ENCODE data around the gene PMEPA1.

Gene PMEPA1, protein sequence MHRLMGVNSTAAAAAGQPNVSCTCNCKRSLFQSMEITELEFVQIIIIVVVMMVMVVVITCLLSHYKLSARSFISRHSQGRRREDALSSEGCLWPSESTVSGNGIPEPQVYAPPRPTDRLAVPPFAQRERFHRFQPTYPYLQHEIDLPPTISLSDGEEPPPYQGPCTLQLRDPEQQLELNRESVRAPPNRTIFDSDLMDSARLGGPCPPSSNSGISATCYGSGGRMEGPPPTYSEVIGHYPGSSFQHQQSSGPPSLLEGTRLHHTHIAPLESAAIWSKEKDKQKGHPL

DNA sequence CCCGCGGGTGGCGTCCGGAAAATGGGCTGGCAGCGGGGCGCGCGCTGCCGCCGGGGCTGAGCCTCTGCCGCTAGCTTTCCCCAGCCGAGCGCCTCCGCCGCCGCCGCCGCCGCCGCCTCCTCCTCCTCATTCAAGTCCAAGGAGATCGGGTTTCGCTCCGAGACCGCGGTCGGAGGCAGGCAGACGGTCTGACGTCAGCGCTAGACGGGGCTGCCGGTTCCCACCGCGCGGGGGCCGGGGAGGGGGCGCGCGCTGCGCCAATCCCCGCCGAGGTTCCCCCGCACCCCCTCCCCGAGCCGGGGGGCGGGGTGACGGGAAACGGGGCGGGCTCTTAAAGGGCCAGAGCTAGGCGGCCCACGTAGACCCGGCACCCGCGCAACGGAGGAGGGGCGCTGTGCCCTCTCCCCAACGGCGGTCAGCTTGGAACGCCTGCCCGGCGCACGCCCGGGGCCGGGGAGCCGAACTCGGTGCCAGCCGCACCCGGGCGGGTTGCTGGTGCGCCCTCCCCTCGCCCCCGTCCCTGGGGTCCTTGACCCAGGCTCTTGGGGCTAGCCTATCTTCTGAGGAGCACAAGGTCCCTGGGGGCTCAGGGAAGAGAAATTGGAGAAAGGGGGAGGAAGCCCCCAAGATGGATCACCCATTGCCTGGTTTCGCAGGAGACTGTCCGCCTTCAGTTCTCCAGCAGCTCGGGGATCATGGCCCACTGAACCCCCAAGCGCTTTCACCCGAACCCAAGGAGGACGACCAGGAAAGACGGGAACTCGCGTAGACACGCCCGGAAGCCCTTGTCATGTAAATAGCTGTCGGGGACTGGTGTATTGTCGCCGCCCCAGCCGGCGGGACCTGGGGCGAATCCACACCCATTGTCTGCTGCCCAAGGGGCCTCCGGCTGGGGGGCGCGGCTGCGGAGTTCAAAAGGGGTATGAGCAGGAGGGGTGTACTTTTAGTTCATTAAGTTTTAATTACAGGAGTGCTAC, at the start of gene PMEPA1:
PMEPA1 (minus strand) TSS at position 193 of the 977 bp plus-strand sequence. CDS start 433 bp downstream, outside the sequence.
- DNase-seq (ENCODE audit: low spot score) = peak; percentile 96

DNA sequence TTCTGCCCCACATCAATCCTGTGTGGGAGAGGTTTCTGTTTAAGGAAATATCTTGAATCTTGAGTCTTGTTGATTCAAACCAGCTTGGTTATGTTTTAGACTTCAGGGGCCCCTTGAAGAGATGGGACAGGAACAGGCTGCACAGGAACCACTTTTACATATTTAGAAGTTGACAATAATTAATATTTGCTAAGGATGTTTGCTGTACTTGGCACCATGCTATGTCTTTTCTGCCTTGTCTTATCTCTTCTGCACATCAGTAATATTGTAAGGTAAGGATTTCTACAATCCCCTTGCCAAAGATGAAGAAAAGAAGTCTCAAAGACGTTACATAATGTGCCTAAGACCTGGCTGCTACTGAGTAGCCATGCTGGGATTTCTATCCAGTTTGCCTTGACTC, 48.0 kb upstream of the PMEPA1 start:
- no peak for DNase-seq (ENCODE audit: low spot score)

DNA sequence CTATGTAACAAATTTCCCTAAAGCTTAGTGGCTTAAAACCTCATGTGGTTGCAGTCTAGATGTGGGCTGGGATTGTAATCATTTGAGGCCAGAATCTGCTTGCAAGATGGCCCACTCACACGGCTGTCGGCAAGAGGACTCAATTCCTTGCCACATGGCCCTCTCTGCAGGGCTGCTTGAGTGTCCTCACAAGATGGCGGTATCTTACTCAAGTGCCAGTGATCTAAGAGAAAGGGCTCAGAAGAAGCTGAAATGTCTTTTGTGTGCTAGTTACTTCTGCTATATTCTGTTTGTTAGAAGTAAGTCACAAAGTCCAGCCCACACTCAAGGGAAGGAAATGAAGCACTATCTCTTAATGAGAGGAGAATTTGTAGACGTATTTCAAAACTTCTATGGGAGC, 47.1 kb upstream of the PMEPA1 start:
- no peak for DNase-seq (ENCODE audit: low spot score)

DNA sequence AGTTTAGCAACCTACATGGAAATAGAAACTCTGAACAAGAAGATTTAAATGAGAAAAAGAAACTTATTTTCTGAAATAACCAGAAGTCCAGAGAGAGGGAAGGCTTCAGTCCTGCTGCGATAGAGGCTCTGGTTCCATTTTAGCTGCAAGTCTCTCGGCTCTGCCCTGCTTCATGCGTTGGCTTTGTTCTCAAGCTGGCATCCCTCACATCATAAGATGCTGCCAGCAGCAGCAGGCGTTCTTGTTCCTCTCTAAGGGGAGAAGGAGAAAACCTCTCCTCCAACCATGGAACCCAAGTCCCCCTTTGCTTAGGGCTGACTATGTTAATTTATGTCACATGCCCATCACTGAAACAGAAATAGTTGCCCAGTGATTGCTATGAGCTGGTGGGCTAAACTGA, 46.4 kb upstream of the PMEPA1 start:
- DNase-seq (ENCODE audit: low spot score) = no peak

DNA sequence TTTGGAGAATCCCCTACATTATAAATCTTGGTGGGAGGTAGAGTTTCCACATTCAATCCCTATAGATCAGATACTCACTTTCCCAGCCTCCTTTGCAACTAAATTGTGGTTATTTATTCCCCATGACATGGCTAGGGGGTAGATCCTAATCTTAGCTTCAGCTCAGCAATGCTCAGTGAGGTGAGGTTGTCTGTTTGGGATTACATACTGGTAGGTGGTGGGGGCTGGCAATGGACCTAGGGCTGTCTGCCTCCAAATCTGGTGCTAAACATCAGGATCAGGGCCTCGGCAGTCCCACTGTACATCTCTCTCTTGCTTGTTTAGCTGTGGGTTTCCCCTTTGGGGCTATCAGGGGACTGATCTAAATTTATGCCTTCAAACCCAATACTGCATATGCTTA, 45.8 kb upstream of the PMEPA1 start:
- no peak for DNase-seq (ENCODE audit: low spot score)

DNA sequence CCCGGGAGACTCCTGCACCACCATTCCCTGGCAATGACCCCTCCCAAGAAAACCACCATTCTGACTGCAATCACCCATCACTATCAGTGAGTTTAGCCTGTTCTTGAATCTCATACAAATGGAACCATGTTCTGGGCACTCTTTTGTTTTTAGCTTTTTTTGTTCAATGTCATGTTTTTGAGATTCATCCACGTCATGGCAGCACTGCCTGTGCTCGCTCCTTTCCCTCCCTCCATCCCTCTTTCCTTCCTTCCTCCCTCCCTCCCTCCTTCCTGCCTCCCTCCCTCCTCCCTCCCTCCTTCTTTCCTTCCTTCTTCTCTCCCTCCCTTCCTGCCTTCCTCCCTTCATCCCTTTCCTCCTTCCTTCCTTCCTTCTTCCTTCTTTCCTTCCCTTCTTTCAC, 44.4 kb upstream of the PMEPA1 start:
- no peak for DNase-seq (ENCODE audit: low spot score)

DNA sequence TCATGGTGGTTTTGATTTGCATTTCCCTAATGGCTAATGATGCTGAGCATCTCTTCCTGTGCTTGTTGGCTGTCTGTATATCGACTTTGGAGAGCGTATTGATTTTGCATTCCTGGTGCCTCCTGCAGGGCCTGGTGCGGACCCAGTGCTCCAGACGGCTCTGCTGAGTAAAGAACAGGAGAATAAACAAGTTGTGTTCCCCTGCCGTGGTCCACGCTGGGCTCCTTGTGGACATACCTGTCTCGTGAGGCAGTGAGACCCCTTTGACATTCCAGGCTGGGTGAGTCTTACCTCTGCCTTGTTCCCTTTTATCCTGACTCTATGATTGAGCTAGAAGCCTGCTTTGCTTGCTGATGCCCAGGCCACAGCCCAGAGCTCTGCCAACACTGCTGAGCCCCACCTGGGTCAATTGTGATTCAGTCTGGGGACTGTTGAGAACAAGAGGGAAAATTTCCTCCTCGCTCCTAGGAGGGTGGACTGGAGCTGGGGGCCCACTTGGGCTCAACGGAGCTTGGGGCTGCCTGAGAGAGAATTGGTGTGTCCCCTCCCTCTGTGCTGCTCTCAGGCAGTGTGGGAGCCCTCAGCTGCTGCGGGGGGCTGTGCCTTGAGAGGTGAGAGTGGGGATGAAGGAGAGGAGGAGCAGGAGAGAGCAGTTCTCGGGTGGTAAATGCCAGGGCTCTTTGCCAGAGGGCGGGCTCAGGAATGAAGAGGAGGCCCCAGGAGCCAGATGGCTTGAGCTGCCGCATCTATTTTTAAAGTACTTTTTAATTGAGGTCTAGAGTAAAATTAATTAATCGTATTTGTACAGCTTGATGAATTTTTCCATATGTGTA, 43.7 kb upstream of the PMEPA1 start:
- no peak for DNase-seq (ENCODE audit: low spot score)

DNA sequence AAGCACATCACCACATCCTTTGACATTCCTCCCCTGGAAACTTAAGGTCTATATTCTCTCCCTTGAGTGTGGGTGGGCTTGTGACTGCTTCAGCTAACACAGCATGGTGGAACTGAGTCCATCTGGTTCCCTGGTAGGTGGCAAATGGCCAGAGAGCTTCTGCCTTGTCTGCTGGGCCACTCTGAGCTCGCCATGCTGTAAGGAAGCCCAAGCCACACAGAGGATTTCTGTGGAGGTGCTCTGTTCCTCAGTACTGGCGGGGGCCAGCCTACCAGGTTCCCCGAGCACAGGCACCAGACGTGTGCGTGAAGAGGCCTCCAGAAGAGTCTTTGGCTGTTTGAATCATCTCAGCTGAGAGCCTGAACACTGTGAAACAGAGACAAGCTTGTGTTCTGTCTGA, 41.6 kb upstream of the PMEPA1 start:
- DNase-seq (ENCODE audit: low spot score) = no peak

DNA sequence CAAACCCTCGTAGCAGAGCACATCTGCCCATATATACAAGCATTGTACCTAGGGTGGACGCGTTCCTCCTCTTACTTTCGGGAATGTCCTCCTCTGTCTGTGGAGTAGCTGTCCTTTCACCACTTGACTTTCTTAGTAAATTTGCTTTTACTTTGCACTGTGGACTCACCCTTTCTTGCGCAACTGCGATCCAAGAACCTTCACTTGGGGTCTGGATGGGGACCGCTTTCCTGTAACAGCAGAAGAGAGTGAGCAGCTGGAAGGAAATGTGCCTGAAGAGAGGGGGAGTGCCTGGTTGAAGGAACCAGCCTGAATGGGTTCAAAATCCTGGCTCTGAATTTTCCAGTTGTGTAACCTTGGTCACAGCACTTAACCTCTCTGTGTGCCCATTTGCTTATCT, 40.1 kb upstream of the PMEPA1 start:
- DNase-seq (ENCODE audit: low spot score) = no peak

DNA sequence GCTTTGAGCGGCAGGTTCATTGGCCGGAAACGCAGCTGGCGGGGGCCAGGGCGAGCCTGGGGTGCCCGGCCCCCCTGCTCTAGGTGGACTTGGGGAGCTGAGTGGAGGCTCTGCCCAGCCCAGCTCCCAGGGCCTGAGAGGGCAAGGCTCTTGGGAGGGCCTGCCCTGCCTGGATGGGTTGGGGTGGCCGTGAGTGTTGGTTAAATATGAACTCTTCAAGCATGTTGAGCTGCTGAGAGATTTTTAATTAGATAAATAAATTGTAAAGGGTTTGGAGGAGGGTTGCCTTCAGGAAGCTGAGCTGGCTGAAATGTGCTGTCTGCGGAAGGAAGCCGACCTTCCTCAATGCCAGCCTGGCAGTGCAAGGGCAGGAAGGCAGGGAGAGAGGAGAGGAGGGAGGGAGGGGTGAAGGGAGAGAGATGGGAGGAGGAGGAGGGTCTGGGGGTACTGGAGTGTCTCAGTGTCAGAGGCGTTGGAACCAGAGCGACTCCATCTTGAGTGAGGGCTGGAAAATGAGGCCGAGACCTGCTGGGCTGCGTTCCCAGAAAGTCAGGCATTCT, 39.4 kb upstream of the PMEPA1 start:
- no peak for DNase-seq (ENCODE audit: low spot score)

DNA sequence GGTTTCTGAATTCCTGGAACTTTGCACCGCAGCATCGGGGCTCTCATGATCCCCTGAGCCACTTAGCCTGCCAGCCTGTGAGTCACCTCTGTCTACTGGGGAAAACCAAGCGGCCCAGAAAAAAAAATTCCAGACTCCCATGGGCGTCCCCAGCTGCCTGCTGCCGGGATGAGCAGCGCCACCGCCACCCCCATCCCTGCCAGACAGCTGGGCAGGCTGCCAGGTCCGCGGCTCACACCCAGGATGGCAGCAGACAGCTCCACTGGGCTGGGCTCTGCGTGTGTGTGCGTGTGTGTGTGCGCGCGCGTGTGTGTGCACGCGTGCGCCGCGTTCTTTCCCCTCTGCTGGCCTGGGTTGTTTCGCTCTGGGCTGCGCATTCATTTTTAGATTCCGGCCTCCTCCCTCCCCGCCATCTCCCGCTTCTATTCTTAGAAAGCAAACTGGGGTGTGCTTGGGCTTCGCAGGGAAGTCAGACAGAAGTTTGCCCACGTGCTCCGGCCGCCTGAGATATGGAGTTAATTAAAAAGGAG, 38.9 kb upstream of the PMEPA1 start:
- DNase-seq (ENCODE audit: low spot score) = peak; percentile 51

DNA sequence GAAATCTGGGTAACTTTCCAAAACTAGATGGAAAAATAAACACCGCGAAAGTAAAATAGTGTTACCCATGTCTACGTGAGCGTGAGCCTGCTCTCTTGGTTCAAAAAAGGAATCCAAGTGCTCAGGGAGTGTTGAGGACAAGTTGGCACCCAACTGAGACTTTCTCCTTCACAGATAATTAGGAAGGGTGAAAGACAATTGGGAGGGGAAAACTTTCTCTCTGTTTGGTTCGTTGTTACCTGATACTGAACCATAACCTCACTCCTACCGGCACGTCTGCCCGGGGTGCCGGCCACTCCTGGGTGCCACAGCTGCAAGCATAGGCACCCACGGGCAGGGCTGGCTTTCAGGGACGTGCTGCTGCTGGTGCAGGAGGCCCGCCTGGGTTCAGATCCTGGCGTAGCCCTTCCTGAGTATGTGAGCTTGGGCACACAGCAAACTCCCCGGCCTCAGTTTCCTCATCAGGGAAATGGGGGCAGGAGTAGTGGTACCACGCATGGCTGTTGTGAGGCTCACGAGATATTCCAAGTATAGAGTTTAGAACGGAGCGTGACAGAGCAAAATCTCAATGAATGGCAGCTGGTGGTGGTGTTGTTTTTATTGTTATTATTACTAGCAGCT, 38.2 kb upstream of the PMEPA1 start:
- no peak for DNase-seq (ENCODE audit: low spot score)

DNA sequence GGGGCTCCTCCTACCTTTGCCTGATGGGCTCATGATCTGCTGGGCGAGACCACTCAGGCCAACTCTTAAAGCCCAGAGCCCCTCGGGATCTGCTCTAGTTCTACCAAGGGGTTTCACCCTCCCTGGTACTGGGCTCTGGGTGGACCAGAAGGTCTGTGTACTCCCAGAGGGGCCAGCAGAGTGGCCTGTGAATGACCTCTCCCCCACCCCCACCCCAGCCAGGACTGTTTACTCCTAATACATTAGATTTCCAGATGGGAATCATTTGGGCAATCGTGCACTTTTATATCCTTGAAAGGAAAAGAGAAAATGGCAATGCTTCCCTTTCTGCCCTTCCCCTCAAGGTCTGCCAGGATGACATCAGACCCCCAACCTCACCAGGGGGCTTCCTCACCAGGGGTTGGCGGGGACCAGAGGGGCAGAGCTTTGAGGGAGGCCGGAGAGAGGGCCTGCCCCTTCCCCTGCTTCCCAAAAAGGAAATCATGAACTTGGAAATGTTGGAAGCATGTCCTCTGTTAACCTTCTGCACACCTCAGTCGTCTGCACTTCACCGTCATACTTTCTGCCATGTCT, 37.1 kb upstream of the PMEPA1 start:
- DNase-seq (ENCODE audit: low spot score) = no peak

DNA sequence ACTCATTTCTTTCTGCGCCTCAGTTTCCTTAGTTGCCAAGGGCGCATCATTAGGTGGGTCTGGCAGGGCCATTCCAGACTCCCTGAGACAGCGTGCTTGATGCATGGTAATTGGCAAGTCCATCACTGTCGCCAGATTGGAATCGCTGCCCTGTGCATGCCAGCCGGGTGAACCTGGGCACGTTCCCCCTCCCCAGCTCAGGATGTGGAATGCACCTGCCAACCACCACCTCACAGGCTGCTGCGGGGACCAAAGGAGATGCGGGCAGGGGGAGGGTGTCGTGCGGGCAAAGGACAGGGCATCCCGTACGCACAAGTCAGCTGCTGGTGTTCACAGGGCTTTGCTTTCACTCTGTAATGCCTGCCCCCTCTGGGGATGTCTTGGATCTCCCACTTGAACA, 36.4 kb upstream of the PMEPA1 start:
- DNase-seq (ENCODE audit: low spot score) = no peak

DNA sequence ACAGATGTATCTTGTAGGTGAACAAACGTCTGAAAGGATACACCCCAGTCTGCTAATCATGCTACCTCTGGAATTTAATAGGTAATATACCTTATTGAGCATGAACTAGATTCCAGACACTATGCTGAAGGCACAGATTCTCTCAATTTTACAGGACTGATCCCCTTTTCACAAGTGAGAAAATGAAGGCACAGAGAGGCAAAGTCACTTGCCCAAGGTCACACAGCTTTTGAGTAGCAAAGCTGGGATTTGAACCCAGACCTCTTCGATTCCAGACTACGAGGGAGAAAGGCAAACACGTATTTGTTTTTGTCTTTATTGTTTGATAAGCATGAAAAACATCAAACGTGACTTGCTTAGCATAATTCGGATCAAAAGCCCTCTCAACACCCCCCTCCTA, 34.4 kb upstream of the PMEPA1 start:
- no peak for DNase-seq (ENCODE audit: low spot score)

DNA sequence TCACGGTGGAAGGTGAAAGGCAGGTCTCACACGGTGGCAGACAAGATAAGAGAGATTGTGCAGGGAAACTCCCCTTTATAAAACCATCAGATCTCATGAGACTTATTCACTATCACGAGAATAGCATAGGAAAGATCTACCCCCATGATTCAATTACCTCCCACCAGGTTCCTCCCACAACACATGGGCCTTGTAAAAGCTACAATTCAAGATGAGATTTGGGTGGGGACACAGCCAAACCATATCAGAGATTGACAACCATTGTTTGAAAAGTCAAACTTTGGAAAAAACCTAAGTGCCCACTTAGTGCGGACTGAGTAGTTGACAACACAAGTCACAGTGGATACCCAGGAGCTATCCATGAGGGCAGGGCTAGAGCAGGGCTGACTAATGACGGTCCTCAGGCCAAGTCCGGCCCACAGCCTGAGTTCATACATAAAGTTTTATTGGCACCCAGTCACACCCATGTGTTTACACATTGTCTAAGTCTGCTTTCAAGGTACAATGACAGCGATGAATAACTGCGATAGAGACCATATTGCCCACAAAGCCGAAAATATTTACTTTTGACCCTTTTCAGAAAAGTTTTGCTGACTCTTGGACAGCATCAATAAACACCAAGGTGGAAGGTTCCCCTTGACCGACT, 33.8 kb upstream of the PMEPA1 start:
- no peak for DNase-seq (ENCODE audit: low spot score)

DNA sequence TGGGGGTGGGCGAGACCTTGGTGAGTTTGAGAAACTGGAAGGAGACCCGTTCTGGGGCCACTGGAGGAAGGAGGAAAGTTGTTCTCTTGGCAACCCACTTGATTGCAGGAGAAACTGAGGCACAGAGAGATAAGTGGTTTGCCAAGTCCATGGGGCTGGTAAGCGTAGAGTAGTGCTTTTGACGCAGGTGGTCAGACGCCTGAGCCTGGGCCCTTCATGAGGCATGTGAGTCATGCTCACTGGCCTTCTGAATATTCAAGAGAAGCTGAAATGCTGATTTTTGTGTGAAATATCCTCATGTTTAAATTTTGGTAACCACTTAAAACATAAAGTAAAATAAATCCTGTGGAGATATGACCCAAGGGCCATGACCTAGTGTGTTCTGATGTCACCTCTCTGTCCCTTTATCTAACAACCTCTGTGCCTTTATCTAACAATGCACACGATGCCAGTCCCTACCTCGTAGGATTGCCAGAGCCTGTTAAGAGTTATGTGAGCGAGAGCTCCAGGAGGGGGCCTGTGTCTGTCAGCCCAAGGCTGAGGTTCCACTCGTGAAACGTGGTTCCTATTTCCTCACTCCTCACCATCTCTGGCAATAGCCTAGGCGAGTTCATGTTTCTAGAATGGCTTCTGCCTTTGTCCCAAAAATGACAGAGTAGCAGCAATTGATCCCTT, 32.8 kb upstream of the PMEPA1 start:
- no peak for DNase-seq (ENCODE audit: low spot score)

DNA sequence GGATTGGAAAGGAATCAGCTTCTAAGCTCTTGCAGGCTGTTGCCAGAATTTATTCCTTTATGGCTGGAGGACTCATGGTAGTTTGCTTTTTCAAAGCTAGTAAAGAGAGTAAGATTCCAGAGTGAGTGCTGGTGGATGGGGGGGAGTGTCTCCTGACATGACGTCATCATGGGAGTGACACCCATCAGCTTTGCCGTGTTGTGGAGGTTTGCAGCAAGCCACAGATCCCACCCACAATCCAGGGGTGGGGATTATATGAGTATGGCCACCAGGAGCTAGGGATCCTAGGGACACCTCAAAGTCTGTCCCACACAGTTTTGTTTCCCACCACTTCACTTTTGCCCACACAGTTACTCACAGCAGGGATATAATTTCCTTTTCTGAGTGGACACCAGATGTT, 28.7 kb upstream of the PMEPA1 start:
- DNase-seq (ENCODE audit: low spot score) = peak; percentile 35

DNA sequence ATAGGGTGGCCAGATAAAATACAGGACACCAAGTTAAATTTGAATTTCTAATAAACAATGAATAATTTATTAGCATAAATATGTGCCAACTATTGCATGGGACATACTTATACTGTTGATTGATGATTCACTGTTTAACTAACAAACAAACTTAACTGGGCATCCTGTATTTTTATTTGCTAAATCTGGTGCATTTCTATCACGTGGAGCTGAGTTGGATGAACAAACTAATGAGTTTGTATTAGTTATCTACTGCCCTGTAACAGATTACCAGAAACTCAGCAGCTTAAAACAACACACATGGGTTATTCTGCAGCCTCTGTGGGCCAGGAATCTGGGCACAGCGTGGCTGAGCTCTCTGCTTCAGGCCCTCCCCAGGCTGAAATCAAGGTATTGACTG, 28.2 kb upstream of the PMEPA1 start:
- no peak for DNase-seq (ENCODE audit: low spot score)

DNA sequence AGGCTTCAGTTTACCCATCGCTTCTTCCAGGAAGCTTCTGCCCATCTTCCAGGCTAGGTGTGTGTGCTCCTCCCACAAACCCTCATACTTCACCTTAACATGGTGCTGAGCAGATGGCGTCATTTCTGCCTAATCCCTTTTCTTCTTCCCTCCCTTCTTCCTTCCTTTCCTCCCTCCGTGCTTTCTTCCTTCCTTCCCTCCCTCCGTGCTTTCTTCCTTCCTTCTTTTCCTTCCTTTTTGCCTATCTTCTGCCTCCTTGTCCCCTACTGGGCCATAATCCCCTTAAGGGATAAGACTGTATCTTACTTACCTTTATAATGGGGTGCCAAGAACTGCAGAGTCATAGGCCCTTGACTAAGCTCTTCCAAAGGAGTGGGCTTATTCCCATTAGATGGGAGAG, 27.5 kb upstream of the PMEPA1 start:
- no peak for DNase-seq (ENCODE audit: low spot score)
